Head of caudate nucleus (tissue), 42 donors: ENCODE measurements around the gene CHMP6.

ENCODE experiments used
- DNase-seq, 42 donors: peaks; one replicate each; pipeline versions ENCODE4 v3.0.0 to v3.0.0-alpha.2; 2020 to 2021; ENCODE audit warnings: mixed read lengths in 7 of 42
- intact Hi-C: fragments of 100-400 bp; cut with DNase I; formaldehyde crosslinking; loops from one replicate; pipeline ENCODE4 v1.15.0; 2022

Gene CHMP6

DNA sequence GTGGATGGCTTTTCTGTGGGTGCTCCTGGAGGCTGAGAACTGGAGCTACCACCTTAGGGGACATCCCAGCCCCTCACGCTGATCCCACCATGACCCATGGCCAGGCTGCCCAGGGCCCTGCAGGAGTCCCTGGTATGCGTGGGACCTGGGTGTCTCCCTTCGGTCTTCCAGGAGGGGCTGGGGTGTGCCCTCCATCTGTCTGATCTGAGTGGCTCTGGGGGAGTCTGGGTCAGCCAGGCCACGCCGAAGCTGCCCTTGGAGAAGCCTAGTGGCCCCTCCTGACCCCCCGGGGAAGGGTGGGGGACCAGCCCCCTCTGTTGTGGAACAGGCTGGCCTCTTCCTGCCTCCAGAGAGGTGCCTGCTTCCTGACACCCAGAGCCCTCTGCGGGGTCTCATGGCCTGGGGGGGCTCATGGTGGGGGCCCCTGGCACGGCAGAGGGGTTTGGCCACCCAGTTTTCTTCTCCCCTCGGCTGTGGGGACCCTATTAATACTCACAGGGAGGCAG lies 54.0 kb downstream of the CHMP6 start:
- no peak for DNase-seq
- intact Hi-C loops: no loop called here

DNA sequence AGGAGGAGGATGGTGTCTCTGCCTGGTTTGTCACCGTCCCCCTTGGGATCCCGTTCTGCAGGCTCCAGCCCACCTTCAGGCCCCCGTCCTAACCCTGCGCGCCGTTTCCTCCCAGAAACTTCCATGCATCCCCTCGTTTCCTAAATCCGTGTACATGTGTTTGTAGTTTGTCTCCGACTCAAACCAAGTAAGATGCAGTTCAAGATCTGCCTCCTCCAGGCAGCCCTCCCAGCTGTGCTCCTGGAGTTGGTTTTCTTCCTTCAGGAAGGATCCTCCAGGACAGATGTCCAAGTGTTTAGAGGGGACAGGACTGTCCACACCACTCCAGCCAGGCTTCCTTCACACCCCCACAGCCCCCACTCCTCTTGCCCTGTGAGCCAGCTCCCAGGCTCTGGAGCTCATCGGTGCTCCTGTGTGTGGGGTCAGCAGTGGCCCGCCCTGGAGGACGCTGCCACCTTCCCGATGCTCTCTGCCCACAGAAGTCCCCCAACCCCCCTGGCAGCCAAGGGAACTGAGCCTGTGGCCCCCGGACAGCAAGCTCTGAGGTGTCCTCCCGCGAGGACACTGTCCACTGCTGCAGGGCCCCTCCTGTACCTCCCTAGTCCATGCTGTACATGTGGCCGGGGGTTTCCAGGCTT lies 54.6 kb downstream of the CHMP6 start:
- no peak for DNase-seq
- intact Hi-C loops: no loop called here

DNA sequence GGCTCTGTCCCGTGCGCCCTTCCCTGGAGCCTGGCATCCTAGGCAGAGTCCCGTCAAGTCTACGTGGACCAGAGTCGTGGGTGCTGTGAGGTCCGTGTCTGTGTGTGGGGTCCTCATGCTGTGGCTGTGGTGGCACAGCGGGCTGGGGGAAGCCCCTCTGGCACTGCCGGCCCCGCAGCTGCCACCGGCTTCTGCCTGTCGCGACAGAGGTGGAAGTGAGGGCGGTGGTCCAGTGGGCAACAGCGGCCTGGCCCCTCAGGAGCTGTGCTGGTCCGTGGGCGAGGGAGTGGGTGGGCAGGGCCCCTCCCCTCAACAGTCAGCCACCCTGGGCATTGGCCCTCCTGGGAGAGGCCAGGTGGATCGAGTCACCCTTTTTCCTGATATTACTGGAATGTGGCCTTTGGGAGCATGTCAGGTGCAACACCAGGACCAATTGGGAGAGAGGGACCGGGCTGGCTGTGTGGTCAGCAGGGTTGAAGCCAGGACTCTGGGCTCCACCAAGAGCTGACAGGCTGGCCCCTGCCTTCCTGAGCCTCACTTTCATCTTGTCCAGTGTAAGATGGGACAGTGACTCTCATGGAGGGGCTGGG lies 55.2 kb downstream of the CHMP6 start:
- no peak for DNase-seq
- intact Hi-C loops: no loop called here

DNA sequence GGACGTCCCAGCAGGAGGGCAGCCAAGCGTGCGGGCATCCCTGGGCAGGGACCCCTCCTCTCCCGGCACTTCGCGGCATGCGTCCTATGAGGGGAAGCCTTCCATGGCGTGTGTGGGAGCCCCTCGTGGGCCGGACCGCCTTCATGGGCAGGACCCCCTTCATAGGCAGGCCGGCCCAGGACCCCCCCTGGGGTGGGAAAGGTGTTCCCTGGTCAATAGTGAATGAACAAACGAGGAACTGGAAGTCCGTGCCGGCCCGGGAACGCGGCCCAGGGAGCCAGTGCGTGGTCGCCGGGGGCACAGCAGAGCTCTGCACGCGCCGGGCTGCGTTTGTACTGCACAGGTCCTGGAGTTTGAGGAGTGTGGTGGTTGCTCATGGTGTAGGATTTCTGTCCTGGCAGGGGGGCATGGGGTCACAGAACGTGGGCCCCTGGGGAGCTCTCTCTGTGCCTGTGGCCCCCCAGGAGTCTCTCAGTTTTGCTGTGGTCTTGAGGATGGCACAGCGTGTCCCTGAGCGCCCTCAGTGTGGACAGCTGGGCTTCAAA lies 57.3 kb downstream of the CHMP6 start:
- DNase-seq: no peak
- intact Hi-C loops: no loop called here

- no peak for DNase-seq
- intact Hi-C loops: no loop called here
Observed at GRCh38 chr17:81049372-81049911, 57.8 kb downstream of the CHMP6 start.
